HFF-Myc (cell line): ENCODE data around the gene KCTD11.

Source experiments
- DNase-seq: peaks from one replicate; pipeline ENCODE4 v3.0.0-alpha.2; 2011; ENCODE audit warnings: low read depth; ENCODE audit errors: extremely low read depth
- H3K4me3 ChIP-seq: replicated peaks from 2 replicates; pipeline ENCODE4 v1.5.1; 2011; ENCODE audit warnings: low read depth, mild to moderate bottlenecking, control low read depth, low read length
- TF ChIP-seq, protein P1 (sequence below): IDR thresholded peaks from 2 replicates; pipeline ENCODE4 v1.5.1; 2012; ENCODE audit warnings: mild to moderate bottlenecking, low read depth, low read length, control low read depth; ENCODE audit errors: missing control alignments

Gene KCTD11

GRCh38 chr17:7394452-7395191, 42.7 kb downstream of the KCTD11 start, which contains the start of gene PLSCR3:
PLSCR3 (minus strand) TSS chr17:7394525; CDS start chr17:7394110, 415 bp downstream.
- peak; percentile 27 for DNase-seq
- peak within 1 kb of the TSS; percentile 81 for H3K4me3 ChIP-seq
- TF ChIP-seq, protein P1, sequence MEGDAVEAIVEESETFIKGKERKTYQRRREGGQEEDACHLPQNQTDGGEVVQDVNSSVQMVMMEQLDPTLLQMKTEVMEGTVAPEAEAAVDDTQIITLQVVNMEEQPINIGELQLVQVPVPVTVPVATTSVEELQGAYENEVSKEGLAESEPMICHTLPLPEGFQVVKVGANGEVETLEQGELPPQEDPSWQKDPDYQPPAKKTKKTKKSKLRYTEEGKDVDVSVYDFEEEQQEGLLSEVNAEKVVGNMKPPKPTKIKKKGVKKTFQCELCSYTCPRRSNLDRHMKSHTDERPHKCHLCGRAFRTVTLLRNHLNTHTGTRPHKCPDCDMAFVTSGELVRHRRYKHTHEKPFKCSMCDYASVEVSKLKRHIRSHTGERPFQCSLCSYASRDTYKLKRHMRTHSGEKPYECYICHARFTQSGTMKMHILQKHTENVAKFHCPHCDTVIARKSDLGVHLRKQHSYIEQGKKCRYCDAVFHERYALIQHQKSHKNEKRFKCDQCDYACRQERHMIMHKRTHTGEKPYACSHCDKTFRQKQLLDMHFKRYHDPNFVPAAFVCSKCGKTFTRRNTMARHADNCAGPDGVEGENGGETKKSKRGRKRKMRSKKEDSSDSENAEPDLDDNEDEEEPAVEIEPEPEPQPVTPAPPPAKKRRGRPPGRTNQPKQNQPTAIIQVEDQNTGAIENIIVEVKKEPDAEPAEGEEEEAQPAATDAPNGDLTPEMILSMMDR, result no peak

GRCh38 chr17:7396147-7396546, 44.2 kb downstream of the KCTD11 start:
- H3K4me3 ChIP-seq, result no peak overlapping the region
- DNase-seq, result no peak
- TF ChIP-seq, protein P1, result no peak

GRCh38 chr17:7398612-7399011, 46.6 kb downstream of the KCTD11 start:
- TF ChIP-seq, protein P1, result no peak
- no peak for DNase-seq
- H3K4me3 ChIP-seq, result no peak overlapping the region

DNA sequence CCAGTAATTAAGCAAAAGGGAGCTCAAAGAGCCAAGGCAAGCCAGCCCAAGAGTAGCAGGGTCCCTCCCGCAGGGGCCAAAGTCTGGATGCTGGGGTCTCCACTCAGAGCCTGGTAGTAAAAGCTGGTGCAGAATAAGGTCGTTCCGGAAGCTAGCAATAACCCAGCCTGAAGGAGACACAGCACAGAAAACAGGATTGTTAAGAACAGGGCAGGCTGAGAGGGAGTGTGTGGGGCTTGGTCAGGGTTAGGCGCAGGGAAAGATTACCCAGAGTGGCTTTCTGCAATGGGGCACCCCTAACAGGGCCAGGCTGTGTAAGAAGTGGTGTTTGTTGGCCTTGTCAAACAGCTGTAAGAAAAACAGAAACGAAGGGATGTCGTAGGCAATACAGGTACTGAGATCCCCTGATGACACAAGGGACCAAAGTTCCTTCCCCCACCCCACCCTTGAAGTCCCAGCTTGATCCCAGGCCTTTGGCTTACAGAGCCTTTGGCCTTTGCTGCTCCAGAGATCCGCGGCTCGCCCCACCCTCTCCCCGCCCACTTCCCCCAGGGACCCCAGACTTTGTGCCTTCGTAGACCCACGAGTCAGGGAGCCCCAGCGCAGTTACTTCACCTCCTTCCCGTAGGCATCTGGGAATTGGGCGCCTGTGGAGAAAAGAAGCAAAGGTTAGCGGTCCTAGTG, 51.2 kb downstream of the KCTD11 start:
- no peak for DNase-seq
- peak overlapping the region; percentile 65 for H3K4me3 ChIP-seq
- TF ChIP-seq, protein P1, result no peak

GRCh38 chr17:7403727-7403976, 51.7 kb downstream of the KCTD11 start:
- DNase-seq, result no peak
- TF ChIP-seq, protein P1, result no peak
- peak overlapping the region; percentile 65 for H3K4me3 ChIP-seq

GRCh38 chr17:7403977-7404736, 52.2 kb downstream of the KCTD11 start, which contains the start of gene TMEM256:
TMEM256 (minus strand) TSS chr17:7404097; CDS start chr17:7404084, 13 bp downstream.
- TF ChIP-seq, protein P1, result no peak
- DNase-seq, result peak; percentile 96
- H3K4me3 ChIP-seq, result peak within 1 kb of the TSS; percentile 65
